MCF 10A (cell line): ENCODE data around the gene HOXA4. TPM values are rescaled to one million over a fixed set of nuclear protein-coding genes. Genes with fewer than 3 reads are reported as not detected.
A peak's percentile ranks its signal among the peaks of the same experiment; 100 is the strongest.

ENCODE experiments used
- BruUV-seq: library from RNA; stranded (reverse); fragments of 400-500 nt; replicated peaks from 2 replicates; lab custom pipeline; 2021; lab: Mats Ljungman, UMichigan
- CTCF ChIA-PET: fragments of 300-600 bp; sonication (Branson Sonifier 250); formaldehyde crosslinking; extraction: SDS; loops from one replicate; lab custom pipeline; 2021; ENCODE audit warnings: antibody characterized with exemption, inconsistent platforms; lab: Yijun Ruan, JAX
- POLR2A ChIA-PET: fragments of 300-600, 350-650 bp; sonication (Branson Sonifier 250); formaldehyde crosslinking; extraction: SDS; loops from one replicate; lab custom pipeline; 2020; ENCODE audit warnings: antibody characterized with exemption, inconsistent platforms; lab: Yijun Ruan, JAX
- DNase-seq: peaks from one replicate; pipeline ENCODE4 v3.0.0-alpha.2; 2018; ENCODE audit not compliant: unreplicated experiment
- H3K27ac Mint-ChIP-seq: one replicate; pipeline ENCODE4 v1.8.0; 2022; ENCODE audit warnings: mild to moderate bottlenecking, low read depth, mixed read lengths; ENCODE audit not compliant: unreplicated experiment
- H3K27me3 Mint-ChIP-seq: one replicate; pipeline ENCODE4 v1.8.0; 2022; ENCODE audit warnings: mixed read lengths; ENCODE audit not compliant: insufficient read depth, unreplicated experiment
- H3K36me3 Mint-ChIP-seq: one replicate; pipeline ENCODE4 v1.8.0; 2022; ENCODE audit warnings: mild to moderate bottlenecking, moderate library complexity, mixed read lengths; ENCODE audit not compliant: insufficient read depth, unreplicated experiment
- H3K4me1 Mint-ChIP-seq: one replicate; pipeline ENCODE4 v1.8.0; 2022; ENCODE audit warnings: mixed read lengths; ENCODE audit not compliant: insufficient read depth, unreplicated experiment
- H3K4me3 Mint-ChIP-seq: one replicate; pipeline ENCODE4 v1.8.0; 2022; ENCODE audit warnings: mild to moderate bottlenecking, moderate library complexity, mixed read lengths; ENCODE audit not compliant: unreplicated experiment
- H3K9me3 Mint-ChIP-seq: one replicate; pipeline ENCODE4 v1.8.0; 2022; ENCODE audit warnings: mixed read lengths; ENCODE audit not compliant: unreplicated experiment
- intact Hi-C: fragments of 100-400 bp; cut with micrococcal nuclease; formaldehyde crosslinking; loops from 2 replicates; pipeline ENCODE4 v1.14.1; 2022
- total RNA-seq: library from RNA; stranded (reverse); gene quantifications from 2 replicates; pipeline ENCODE4 v1.2.3, GENCODE V29; 2022
- TF ChIP-seq, protein P1 (sequence below): fragments of 200-600 bp; IDR thresholded peaks from one replicate; pipeline ENCODE4 v1.8.0; 2022; ENCODE audit warnings: antibody characterized with exemption, mild to moderate bottlenecking; ENCODE audit not compliant: unreplicated experiment

Gene HOXA4
- total RNA-seq, 1 experiment from 2014 or later = 2.6 TPM

- peaks cover 6% of the 10 kb centered on the region for H3K4me1 Mint-ChIP-seq
- ChIA-PET POLR2A (interaction anchor here (0.6 to 5.1 kb wide), 23 partner anchors 9 to 964 kb away, joined by 3 to 65 read pairs (median 4); partner anchors contain the start of genes CBX3, HNRNPA2B1, HOXA1 and HOXA4), CTCF (interaction anchor here (0.6 to 3.5 kb wide), 22 partner anchors 9 to 1268 kb away, joined by 3 to 57 read pairs (median 6); partner anchors contain the start of genes HOXA3, HOXA5 and HOXA6)
- no peaks in the 10 kb centered on the region for H3K27me3 Mint-ChIP-seq
- peak overlapping the region; percentile 84 for H3K4me3 Mint-ChIP-seq
- peak; percentile 31 for DNase-seq
- TF ChIP-seq, protein P1, sequence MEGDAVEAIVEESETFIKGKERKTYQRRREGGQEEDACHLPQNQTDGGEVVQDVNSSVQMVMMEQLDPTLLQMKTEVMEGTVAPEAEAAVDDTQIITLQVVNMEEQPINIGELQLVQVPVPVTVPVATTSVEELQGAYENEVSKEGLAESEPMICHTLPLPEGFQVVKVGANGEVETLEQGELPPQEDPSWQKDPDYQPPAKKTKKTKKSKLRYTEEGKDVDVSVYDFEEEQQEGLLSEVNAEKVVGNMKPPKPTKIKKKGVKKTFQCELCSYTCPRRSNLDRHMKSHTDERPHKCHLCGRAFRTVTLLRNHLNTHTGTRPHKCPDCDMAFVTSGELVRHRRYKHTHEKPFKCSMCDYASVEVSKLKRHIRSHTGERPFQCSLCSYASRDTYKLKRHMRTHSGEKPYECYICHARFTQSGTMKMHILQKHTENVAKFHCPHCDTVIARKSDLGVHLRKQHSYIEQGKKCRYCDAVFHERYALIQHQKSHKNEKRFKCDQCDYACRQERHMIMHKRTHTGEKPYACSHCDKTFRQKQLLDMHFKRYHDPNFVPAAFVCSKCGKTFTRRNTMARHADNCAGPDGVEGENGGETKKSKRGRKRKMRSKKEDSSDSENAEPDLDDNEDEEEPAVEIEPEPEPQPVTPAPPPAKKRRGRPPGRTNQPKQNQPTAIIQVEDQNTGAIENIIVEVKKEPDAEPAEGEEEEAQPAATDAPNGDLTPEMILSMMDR = no peak
- H3K9me3 Mint-ChIP-seq = no peaks in the 10 kb centered on the region
- peaks cover 15% of the 10 kb centered on the region for H3K36me3 Mint-ChIP-seq
- H3K27ac Mint-ChIP-seq = peak overlapping the region; percentile 76
- intact Hi-C loops = no loop called here
- no TSS peak for BruUV-seq
Observed at GRCh38 chr7:27162561-27163287, 32.2 kb upstream of the HOXA4 start.

DNA sequence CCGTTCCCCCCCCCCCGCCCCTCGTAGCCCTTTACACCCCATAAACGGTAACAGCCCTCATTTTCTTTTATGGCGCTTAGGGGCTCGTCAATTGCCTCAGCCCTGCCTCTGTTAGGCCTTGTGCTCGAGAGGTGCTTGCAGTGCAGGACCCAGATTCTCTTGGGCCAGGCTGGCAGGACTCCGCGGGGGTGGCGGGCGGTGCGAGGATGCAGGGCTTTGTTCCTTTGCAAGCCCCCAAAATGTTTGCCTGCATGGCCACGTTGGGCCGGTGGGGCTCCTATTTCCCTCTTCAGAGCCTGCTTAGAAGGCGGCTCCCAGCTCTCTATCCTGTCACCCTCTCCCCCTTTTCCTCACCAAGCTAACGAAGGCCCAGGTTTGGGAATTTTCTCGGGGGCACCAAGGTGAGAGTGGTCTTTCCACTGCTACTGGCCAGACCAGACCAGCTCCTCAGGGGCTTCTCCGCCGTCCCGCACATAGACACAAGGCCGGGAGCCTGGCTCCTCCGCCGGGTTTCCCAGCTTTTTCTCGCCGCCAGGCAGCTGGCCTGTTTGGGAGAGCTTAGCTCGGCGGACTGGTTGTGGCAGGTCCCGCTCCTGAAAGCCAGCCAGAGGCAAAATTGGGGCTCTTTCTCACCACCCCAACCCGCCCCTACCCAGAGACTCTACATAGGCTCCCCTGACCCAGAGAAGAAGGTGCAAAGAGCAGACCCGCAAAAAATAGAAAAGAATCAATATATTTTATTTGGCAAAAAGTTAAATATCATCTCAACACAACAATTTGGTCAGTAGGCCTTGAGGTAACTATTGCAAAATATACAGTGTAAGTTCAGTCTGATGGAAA is 31.4 kb upstream of the HOXA4 start:
- Mint-ChIP-seq H3K27ac (peak overlapping the region; percentile 76), H3K4me3 (peak overlapping the region; percentile 84), H3K4me1 (peaks cover 6% of the 10 kb centered on the region), H3K27me3 (no peaks in the 10 kb centered on the region), H3K36me3 (peaks cover 15% of the 10 kb centered on the region), H3K9me3 (no peaks in the 10 kb centered on the region)
- TF ChIP-seq, protein P1 = no peak
- ChIA-PET CTCF (interaction anchor here (0.5 to 3.5 kb wide), 29 partner anchors 10 to 1267 kb away, joined by 3 to 57 read pairs (median 5); partner anchors contain the start of genes HOXA3, HOXA4, HOXA5 and HOXA6), POLR2A (interaction anchor here (0.6 to 5.1 kb wide), 22 partner anchors 10 to 963 kb away, joined by 3 to 65 read pairs (median 6); partner anchors contain the start of genes CBX3, HNRNPA2B1, HOXA1 and HOXA4)
- intact Hi-C loops = loop anchor here (1.0 kb wide), 4 partner anchors 12 to 793 kb away; no protein-coding TSS in a partner anchor
- DNase-seq = peak; percentile 39
- BruUV-seq = no TSS peak

GRCh38 chr7:27161214-27161720 is 30.7 kb upstream of the HOXA4 start:
- no peak for DNase-seq
- ChIA-PET POLR2A (interaction anchor here (0.6 to 5.1 kb wide), 18 partner anchors 10 to 1210 kb away, joined by 3 to 65 read pairs (median 6); partner anchors contain the start of genes HOXA5 and HOXA6), CTCF (interaction anchor here (0.5 to 3.5 kb wide), 30 partner anchors 11 to 1356 kb away, joined by 3 to 57 read pairs (median 4); partner anchors contain the start of genes HOXA3, HOXA4 and HOXA6)
- TF ChIP-seq, protein P1 = no peak
- intact Hi-C loops = loop anchor here (1.0 kb wide), 4 partner anchors 11 to 792 kb away; no protein-coding TSS in a partner anchor
- Mint-ChIP-seq H3K27me3 (no peaks in the 10 kb centered on the region), H3K4me3 (peak overlapping the region; percentile 84), H3K9me3 (no peaks in the 10 kb centered on the region), H3K36me3 (peaks cover 15% of the 10 kb centered on the region), H3K4me1 (peaks cover 6% of the 10 kb centered on the region), H3K27ac (no peak overlapping the region)
- BruUV-seq = no TSS peak
